Mucosa of rectum (tissue), 2 donors: ENCODE data around the gene C4orf50.

Source experiments
- H3K27ac ChIP-seq, 2 donors: one replicate each; pipeline ENCODE4 v1.7.0; 2013; ENCODE audit warnings: inconsistent platforms in 2 of 2, low read depth in 2 of 2, low read length in 2 of 2
- H3K27me3 ChIP-seq, 2 donors: one replicate each; pipeline ENCODE4 v1.7.0; 2013; ENCODE audit warnings: low read length in 2 of 2; ENCODE audit not compliant: control insufficient read depth in 2 of 2, insufficient read depth in 2 of 2
- H3K36me3 ChIP-seq, 2 donors: one replicate each; pipeline ENCODE4 v1.7.0; 2013; ENCODE audit warnings: low read length in 2 of 2; ENCODE audit not compliant: control insufficient read depth in 2 of 2, insufficient read depth in 2 of 2
- H3K4me1 ChIP-seq, 2 donors: one replicate each; pipeline ENCODE4 v1.7.0; 2013; ENCODE audit warnings: low read length in 2 of 2, mild to moderate bottlenecking in 1 of 2; ENCODE audit not compliant: control insufficient read depth in 2 of 2, insufficient read depth in 2 of 2
- H3K4me3 ChIP-seq, 2 donors: one replicate each; pipeline ENCODE4 v1.7.0; 2013; ENCODE audit warnings: low read length in 2 of 2
- H3K9ac ChIP-seq, 2 donors: one replicate each; pipeline ENCODE4 v1.7.0; 2013; ENCODE audit warnings: low read length in 2 of 2, low read depth in 1 of 2, mild to moderate bottlenecking in 1 of 2
- H3K9me3 ChIP-seq, 2 donors: one replicate each; pipeline ENCODE4 v1.7.0; 2013; ENCODE audit warnings: low read length in 2 of 2; ENCODE audit not compliant: control insufficient read depth in 2 of 2
- donor health status: healthy.
- donor health status: Normal muscosa, but diverticular disease.

Gene C4orf50

GRCh38 chr4:6019316-6020263 lies 1.4 kb upstream of the C4orf50 start:
- Histone ChIP-seq H3K9ac (no peak overlapping the region), H3K27ac (no peak overlapping the region), H3K27me3 (peaks cover 0 to 1% of the 10 kb centered on the region in 2 donors)

DNA sequence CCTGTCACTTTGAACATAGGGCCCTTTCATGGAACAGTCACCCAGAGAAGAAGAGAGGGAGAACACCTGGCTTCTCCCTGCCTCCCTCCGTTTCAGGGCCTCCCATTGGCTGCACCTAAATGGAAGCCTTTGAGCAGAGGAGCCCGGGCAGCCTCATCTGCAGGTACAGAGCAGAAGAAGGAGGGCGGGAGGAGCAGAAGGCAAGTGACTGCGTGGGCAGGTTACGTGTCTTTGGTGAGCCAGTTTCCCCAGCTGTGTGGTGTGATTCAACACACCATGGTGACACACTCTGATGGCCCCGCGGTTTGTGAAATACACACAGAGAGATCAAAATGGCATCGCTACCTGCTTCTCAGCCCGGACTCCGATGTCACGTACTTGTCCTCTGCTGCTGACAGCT lies 431 bp downstream of the C4orf50 start:
- no peak overlapping the region for H3K9ac ChIP-seq
- peaks cover 0 to 1% of the 10 kb centered on the region in 2 donors for H3K27me3 ChIP-seq
- H3K9me3 ChIP-seq: no peaks in the 10 kb centered on the region
- H3K36me3 ChIP-seq: no peaks in the 10 kb centered on the region
- no peak overlapping the region for H3K27ac ChIP-seq
- no peaks in the 10 kb centered on the region for H3K4me1 ChIP-seq
- H3K4me3 ChIP-seq: no peak overlapping the region

More at GRCh38 chr4:6019316-6020263, 1.4 kb upstream of the C4orf50 start:
- no peaks in the 10 kb centered on the region for H3K4me1 ChIP-seq
- H3K4me3 ChIP-seq: no peak overlapping the region
- no peaks in the 10 kb centered on the region for H3K9me3 ChIP-seq
- no peaks in the 10 kb centered on the region for H3K36me3 ChIP-seq

GRCh38 chr4:6017030-6017429 lies 1.2 kb downstream of the C4orf50 start:
- H3K27me3 ChIP-seq: peaks cover 0 to 1% of the 10 kb centered on the region in 2 donors
- H3K36me3 ChIP-seq: no peaks in the 10 kb centered on the region
- H3K4me1 ChIP-seq: no peaks in the 10 kb centered on the region
- H3K9me3 ChIP-seq: no peaks in the 10 kb centered on the region
- H3K9ac ChIP-seq: no peak overlapping the region
- no peak overlapping the region for H3K4me3 ChIP-seq
- no peak overlapping the region for H3K27ac ChIP-seq

- Histone ChIP-seq H3K27ac (no peak overlapping the region), H3K4me1 (no peaks in the 10 kb centered on the region), H3K9ac (no peak overlapping the region), H3K4me3 (no peak overlapping the region), H3K36me3 (no peaks in the 10 kb centered on the region), H3K27me3 (no peaks in the 10 kb centered on the region), H3K9me3 (no peaks in the 10 kb centered on the region)
These were observed 4.7 kb downstream of the C4orf50 start for GRCh38 chr4:6013564-6013963.

DNA sequence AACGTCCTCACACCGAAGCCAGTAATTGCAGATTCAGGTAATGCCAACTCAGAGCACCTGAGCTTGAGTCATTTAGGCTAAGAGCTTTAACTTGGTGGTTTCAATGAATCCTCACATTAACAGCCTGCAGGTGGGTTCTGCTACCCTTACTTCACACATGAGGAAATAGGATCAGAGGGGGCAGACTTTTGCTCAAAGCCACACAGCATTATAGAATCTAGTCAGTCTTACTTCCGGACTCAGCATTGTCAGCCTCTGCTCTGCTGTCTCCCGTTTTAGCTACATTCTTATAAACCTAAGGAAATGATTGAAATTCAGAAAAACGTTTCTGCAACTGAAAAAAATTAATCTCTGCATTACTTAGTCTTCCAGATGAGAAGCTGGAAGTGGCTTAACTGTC lies 6.0 kb downstream of the C4orf50 start:
- Histone ChIP-seq H3K27me3 (no peaks in the 10 kb centered on the region), H3K9ac (no peak overlapping the region), H3K4me3 (no peak overlapping the region), H3K4me1 (no peaks in the 10 kb centered on the region), H3K27ac (no peak overlapping the region), H3K9me3 (no peaks in the 10 kb centered on the region), H3K36me3 (no peaks in the 10 kb centered on the region)

- Histone ChIP-seq H3K4me3 (no peak overlapping the region), H3K27me3 (no peaks in the 10 kb centered on the region), H3K9me3 (no peaks in the 10 kb centered on the region), H3K36me3 (no peaks in the 10 kb centered on the region), H3K4me1 (no peaks in the 10 kb centered on the region), H3K9ac (no peak overlapping the region), H3K27ac (no peak overlapping the region)
These were observed 6.5 kb downstream of the C4orf50 start for GRCh38 chr4:6011686-6012085.

DNA sequence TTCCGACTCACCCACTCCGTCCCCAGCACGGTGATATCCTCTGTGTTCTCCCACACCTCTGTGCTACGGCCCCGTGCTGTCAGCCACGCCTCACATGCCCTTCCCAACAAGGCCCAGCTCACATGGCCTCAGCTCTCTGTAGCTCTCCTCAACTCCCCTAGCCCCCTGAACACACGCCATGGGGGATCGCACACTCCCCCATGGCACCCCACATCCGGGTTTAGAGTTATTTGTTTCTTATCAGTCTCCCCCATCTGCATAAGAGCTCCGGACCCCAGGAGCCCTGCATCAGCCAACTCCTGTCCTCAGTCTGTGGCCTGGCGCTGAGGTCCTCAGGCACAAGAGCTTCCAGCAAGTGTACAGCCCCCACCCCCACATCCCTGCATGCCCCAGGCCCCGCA lies 7.0 kb downstream of the C4orf50 start:
- Histone ChIP-seq H3K9ac (no peak overlapping the region), H3K27me3 (no peaks in the 10 kb centered on the region), H3K36me3 (no peaks in the 10 kb centered on the region)

DNA sequence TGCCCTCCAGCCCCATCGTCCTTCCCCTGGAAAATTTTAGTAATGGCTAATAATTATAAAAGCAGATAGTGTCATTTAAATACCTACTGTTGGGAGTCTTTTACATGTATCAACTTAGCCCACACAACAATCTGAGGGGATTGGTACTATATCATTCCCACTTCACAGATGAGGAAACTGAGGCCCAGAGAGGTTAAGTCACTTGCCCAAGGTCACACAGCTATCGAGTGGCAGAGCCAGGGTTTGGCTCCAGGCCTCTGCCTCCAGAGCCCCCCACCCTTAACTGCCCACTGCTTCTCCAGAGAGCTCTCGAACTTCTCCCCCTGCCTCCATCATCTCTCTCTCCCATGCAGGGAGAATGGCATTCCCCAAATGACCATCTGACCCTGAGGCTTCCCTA lies 7.4 kb downstream of the C4orf50 start:
- no peaks in the 10 kb centered on the region for H3K27me3 ChIP-seq

More for the DNA sequence above, 7.0 kb downstream of the C4orf50 start:
- no peak overlapping the region for H3K4me3 ChIP-seq
- no peaks in the 10 kb centered on the region for H3K9me3 ChIP-seq
- H3K27ac ChIP-seq: no peak overlapping the region
- H3K4me1 ChIP-seq: no peaks in the 10 kb centered on the region

GRCh38 chr4:6009452-6009851 lies 8.8 kb downstream of the C4orf50 start:
- H3K36me3 ChIP-seq: no peaks in the 10 kb centered on the region
- no peaks in the 10 kb centered on the region for H3K4me1 ChIP-seq
- no peak overlapping the region for H3K27ac ChIP-seq
- no peak overlapping the region for H3K9ac ChIP-seq
- no peaks in the 10 kb centered on the region for H3K9me3 ChIP-seq
- H3K27me3 ChIP-seq: no peaks in the 10 kb centered on the region
- no peak overlapping the region for H3K4me3 ChIP-seq

More for the DNA sequence above, 7.4 kb downstream of the C4orf50 start:
- Histone ChIP-seq H3K36me3 (no peaks in the 10 kb centered on the region), H3K27ac (no peak overlapping the region), H3K9me3 (no peaks in the 10 kb centered on the region), H3K9ac (no peak overlapping the region), H3K4me1 (no peaks in the 10 kb centered on the region), H3K4me3 (no peak overlapping the region)

DNA sequence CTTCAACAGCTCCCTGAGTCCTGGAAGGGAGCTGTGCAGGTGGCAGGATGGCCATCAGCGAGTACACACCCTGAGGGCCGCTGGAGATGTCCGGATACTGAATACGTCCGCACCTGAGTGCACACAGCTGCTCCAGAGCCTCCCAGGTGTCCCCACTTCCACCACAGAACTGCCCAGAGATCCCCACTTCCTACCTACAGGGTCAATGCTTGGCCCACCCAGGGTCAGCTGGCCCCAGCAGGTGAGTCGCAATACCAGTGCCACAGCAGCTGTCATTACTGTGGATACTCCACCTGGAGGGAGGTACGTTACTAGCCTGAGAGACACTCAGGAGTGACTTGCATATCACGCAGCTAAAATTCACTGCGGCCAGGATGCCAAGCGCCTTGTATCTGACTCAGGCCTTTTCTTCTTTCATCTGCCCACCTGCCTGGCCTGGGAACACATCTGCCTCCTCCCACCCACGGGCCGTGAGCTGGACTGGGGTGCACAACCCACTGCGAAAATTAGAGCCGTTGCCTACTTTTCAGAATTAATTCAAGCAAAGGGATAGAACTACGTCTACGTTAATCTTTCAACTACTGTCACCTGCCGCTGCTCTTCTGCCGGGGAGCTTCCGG lies 9.4 kb downstream of the C4orf50 start:
- no peaks in the 10 kb centered on the region for H3K27me3 ChIP-seq

More for the DNA sequence above, 9.4 kb downstream of the C4orf50 start:
- no peak overlapping the region for H3K27ac ChIP-seq
- no peaks in the 10 kb centered on the region for H3K4me1 ChIP-seq
- H3K9ac ChIP-seq: no peak overlapping the region
- no peaks in the 10 kb centered on the region for H3K36me3 ChIP-seq
- no peak overlapping the region for H3K4me3 ChIP-seq
- no peaks in the 10 kb centered on the region for H3K9me3 ChIP-seq
